GM23338 (cell line): ENCODE data around the gene TIMM13. TPM values are rescaled to one million over a fixed set of nuclear protein-coding genes. Genes with fewer than 3 reads are reported as not detected.
"Not testable (repeated sequence)": the region's sequence is repeated elsewhere in the genome, so short reads cannot be mapped to it uniquely, and the experiment has no call there.

ENCODE experiments used
- ATAC-seq: fragments of 200-7000 bp; cut with Tn5 transposase; 3 replicates; pipeline ENCODE4 v1.9.1; 2020
- DNase-seq: peaks from one replicate; pipeline ENCODE4 v3.0.0-alpha.2; 2015; ENCODE audit warnings: low spot score
- H2AFZ ChIP-seq: fragments of 200-600 bp; sonication (generic); 2 replicates; pipeline ENCODE4 v1.8.0; 2016; ENCODE audit warnings: antibody characterized with exemption, mild to moderate bottlenecking, moderate library complexity
- H3F3A ChIP-seq: fragments of 200-600 bp; sonication (generic); replicated peaks from 2 replicates; pipeline ENCODE4 v1.8.0; 2017; ENCODE audit warnings: antibody characterized with exemption, mixed run types, low read depth
- H3K27ac ChIP-seq: fragments of 200-600 bp; sonication (generic); 2 replicates; pipeline ENCODE4 v1.6.1; 2016; ENCODE audit warnings: low read depth
- H3K27me3 ChIP-seq: fragments of 200-600 bp; sonication (generic); 2 replicates; pipeline ENCODE4 v1.8.0; 2016; ENCODE audit warnings: mild to moderate bottlenecking, mixed run types, moderate library complexity; ENCODE audit not compliant: insufficient read depth
- H3K36me3 ChIP-seq: fragments of 200-600 bp; sonication (generic); 2 replicates; pipeline ENCODE4 v1.8.0; 2016; ENCODE audit warnings: mild to moderate bottlenecking; ENCODE audit not compliant: insufficient read depth
- H3K4me1 ChIP-seq: fragments of 200-600 bp; sonication (generic); 2 replicates; pipeline ENCODE4 v1.8.0; 2016; ENCODE audit warnings: mild to moderate bottlenecking, moderate library complexity; ENCODE audit not compliant: insufficient read depth
- H3K4me2 ChIP-seq: fragments of 200-600 bp; sonication (generic); 2 replicates; pipeline ENCODE4 v1.7.1; 2017; ENCODE audit warnings: mixed run types
- H3K4me3 ChIP-seq: fragments of 200-600 bp; sonication (generic); 2 replicates; pipeline ENCODE4 v1.6.1; 2016; ENCODE audit warnings: mixed run types
- H3K79me2 ChIP-seq: fragments of 200-600 bp; sonication (generic); replicated peaks from 2 replicates; pipeline ENCODE4 v1.8.0; 2017; ENCODE audit warnings: mild to moderate bottlenecking; ENCODE audit not compliant: insufficient read depth
- H3K9me2 ChIP-seq: fragments of 200-600 bp; sonication (generic); 2 replicates; pipeline ENCODE4 v1.8.0; 2017; ENCODE audit not compliant: insufficient read depth
- H4K20me1 ChIP-seq: fragments of 200-600 bp; sonication (generic); replicated peaks from 2 replicates; pipeline ENCODE4 v1.8.0; 2017; ENCODE audit warnings: mild to moderate bottlenecking; ENCODE audit not compliant: insufficient read depth
- H3K27ac Mint-ChIP-seq: 2 replicates; pipeline ENCODE4 v1.8.0; 2020; ENCODE audit warnings: inconsistent platforms, mild to moderate bottlenecking, moderate library complexity, mixed read lengths
- H3K27me3 Mint-ChIP-seq: 3 replicates; pipeline ENCODE4 v1.8.0; 2022; ENCODE audit warnings: low read depth, mild to moderate bottlenecking, moderate library complexity, mixed read lengths, inconsistent platforms; ENCODE audit not compliant: insufficient read depth, poor library complexity
- H3K36me3 Mint-ChIP-seq: 3 replicates; pipeline ENCODE4 v1.8.0; 2021; ENCODE audit warnings: low read depth, mild to moderate bottlenecking, inconsistent platforms, moderate library complexity, mixed read lengths
- H3K4me1 Mint-ChIP-seq: 3 replicates; pipeline ENCODE4 v1.8.0; 2020; ENCODE audit warnings: mild to moderate bottlenecking, inconsistent platforms, mixed read lengths
- H3K4me3 Mint-ChIP-seq: 3 replicates; pipeline ENCODE4 v1.8.0; 2021; ENCODE audit warnings: moderate library complexity, mild to moderate bottlenecking, inconsistent platforms, mixed read lengths
- H3K9me3 Mint-ChIP-seq: 3 replicates; pipeline ENCODE4 v1.8.0; 2020; ENCODE audit warnings: moderate library complexity, mild to moderate bottlenecking, inconsistent platforms, mixed read lengths
- CREB1 ChIP-seq: fragments of 250-450 bp; sonication (Bioruptor Pico); IDR thresholded peaks from 2 replicates; pipeline ENCODE4 v1.5.0; 2020; ENCODE audit warnings: low read depth, mild to moderate bottlenecking, moderate library complexity
- EZH2 ChIP-seq: fragments of 200-600 bp; sonication (generic); IDR thresholded peaks from one replicate; pipeline ENCODE4 v1.8.0; 2017; ENCODE audit warnings: antibody characterized with exemption, mild to moderate bottlenecking, low read depth; ENCODE audit not compliant: unreplicated experiment
- EZH2phosphoT487 ChIP-seq: fragments of 200-600 bp; sonication (generic); IDR thresholded peaks from one replicate; pipeline ENCODE4 v1.8.1; 2018; ENCODE audit warnings: antibody characterized with exemption; ENCODE audit not compliant: unreplicated experiment
- JUNB ChIP-seq: IDR thresholded peaks from one replicate; pipeline ENCODE4 v1.6.1; 2016; ENCODE audit warnings: antibody characterized with exemption; ENCODE audit not compliant: unreplicated experiment
- NANOG ChIP-seq: IDR thresholded peaks from 2 replicates; pipeline ENCODE4 v1.6.1; 2016; ENCODE audit warnings: antibody characterized with exemption, borderline replicate concordance
- POLR2AphosphoS5 ChIP-seq: IDR thresholded peaks from 2 replicates; pipeline ENCODE4 v1.6.1; 2016; ENCODE audit warnings: antibody characterized with exemption, low read depth
- STAT1 ChIP-seq: IDR thresholded peaks from one replicate; pipeline ENCODE4 v1.6.1; 2016; ENCODE audit warnings: antibody characterized with exemption; ENCODE audit not compliant: unreplicated experiment
- ZNF114 ChIP-seq: fragments of 250-450 bp; sonication (Bioruptor Pico); IDR thresholded peaks from 2 replicates; pipeline ENCODE4 v1.5.0; 2020; ENCODE audit warnings: mild to moderate bottlenecking, moderate library complexity
- ZNF331 ChIP-seq: fragments of 250-450 bp; sonication (Bioruptor Pico); IDR thresholded peaks from 2 replicates; pipeline ENCODE4 v1.5.0; 2020; ENCODE audit warnings: low read depth, mild to moderate bottlenecking, moderate library complexity
- polyA plus RNA-seq: library from polyadenylated mRNA; unstranded; fragments of >200 nt; fragmentation: Nextera tagmentation; extraction: Ambion mirVana; gene quantifications from 2 replicates; pipeline ENCODE4 v1.2.1, GENCODE V29; 2016
- total RNA-seq: library from RNA; depleted of rRNA; stranded (reverse); fragments of >200 nt; shearing (Covaris generic); gene quantifications from 2 replicates; pipeline ENCODE4 v1.2.3, GENCODE V29; 2014
- TF ChIP-seq, protein P1 (sequence below): fragments of 250-450 bp; sonication (Bioruptor Pico); IDR thresholded peaks from 2 replicates; pipeline ENCODE4 v1.5.0; 2020; ENCODE audit warnings: mild to moderate bottlenecking, moderate library complexity
- TF ChIP-seq, protein P2 (sequence below): IDR thresholded peaks from 2 replicates; pipeline ENCODE4 v1.6.1; 2016; ENCODE audit warnings: antibody characterized with exemption
- TF ChIP-seq, protein P3 (sequence below): IDR thresholded peaks from one replicate; pipeline ENCODE4 v1.6.1; 2018; ENCODE audit warnings: antibody characterized with exemption; ENCODE audit not compliant: unreplicated experiment

The TIMM13 gene
- total and polyA plus RNA-seq, 2 experiments from 2014 or later, result 140 to 347 TPM

DNA sequence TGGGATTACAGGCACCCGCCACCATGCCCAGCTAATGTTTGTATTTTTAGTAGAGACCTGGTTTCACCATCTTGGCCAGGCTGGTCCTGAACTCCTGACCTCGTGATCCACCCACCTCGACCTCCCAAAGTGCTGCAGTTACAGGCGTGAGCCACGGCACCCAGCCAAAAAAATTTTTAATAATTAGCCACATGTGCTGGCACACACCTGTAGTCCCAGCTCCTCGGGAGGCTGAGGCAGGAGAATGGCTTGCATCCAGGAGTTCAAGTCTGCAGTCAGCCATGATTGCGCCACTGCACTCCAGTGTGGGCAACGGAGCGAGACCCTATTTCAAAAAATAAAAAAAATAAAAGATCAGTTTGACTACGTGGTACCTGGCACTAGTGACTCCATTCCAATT is 31.4 kb upstream of the TIMM13 start:
- not testable (repeated sequence) for H3K36me3 Mint-ChIP-seq, H3K4me3 ChIP-seq, H3K9me3 Mint-ChIP-seq, H3K4me2 ChIP-seq, H3K4me1 ChIP-seq, H3F3A ChIP-seq, DNase-seq, H3K27ac Mint-ChIP-seq, H4K20me1 ChIP-seq, ATAC-seq, H3K27me3 ChIP-seq, H3K9me2 ChIP-seq, H3K27ac ChIP-seq, H3K4me3 Mint-ChIP-seq, H2AFZ ChIP-seq, H3K36me3 ChIP-seq
- H3K79me2 ChIP-seq, result peaks cover 29% of the 10 kb centered on the region
- Mint-ChIP-seq H3K27me3 (peaks cover 15% of the 10 kb centered on the region), H3K4me1 (peaks cover 24% of the 10 kb centered on the region)

DNA sequence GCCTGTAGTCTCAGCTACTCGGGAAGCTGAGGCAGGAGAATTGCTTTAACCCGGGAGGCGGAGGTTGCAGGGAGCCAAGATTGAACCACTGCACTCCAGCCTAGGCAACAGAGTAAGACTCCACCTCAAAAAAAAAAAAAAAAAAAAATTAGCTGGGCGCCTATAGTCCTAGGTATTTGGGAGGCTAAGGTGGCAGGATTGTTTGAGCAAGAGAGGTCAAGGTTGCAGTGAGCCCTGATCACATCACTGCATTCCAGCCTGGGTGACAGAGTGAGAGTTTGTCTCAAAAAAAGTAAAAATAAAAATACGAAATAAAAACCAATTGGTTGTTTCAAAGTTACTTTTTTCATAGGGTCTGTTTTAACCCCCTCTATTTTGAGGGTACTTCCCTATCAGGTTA is 30.7 kb upstream of the TIMM13 start:
- Mint-ChIP-seq H3K4me1 (peaks cover 26% of the 10 kb centered on the region), H3K4me3 (no peak overlapping the region), H3K9me3 (peaks cover 5% of the 10 kb centered on the region; the same call in 1 of the 3 replicates), H3K27me3 (peaks cover 11% of the 10 kb centered on the region), H3K36me3 (no peaks in the 10 kb centered on the region; the same call in 1 of the 3 replicates), H3K27ac (no peak overlapping the region)
- Histone ChIP-seq H3K9me2 (no peaks in the 10 kb centered on the region), H3K4me2 (no peak overlapping the region), H3K4me3 (no peak overlapping the region), H4K20me1 (peaks cover 8% of the 10 kb centered on the region), H2AFZ (no peak overlapping the region), H3K4me1 (peaks cover 15% of the 10 kb centered on the region), H3K27me3 (no peaks in the 10 kb centered on the region), H3K79me2 (peaks cover 36% of the 10 kb centered on the region), H3F3A (peaks cover 5% of the 10 kb centered on the region; the same call in 1 of the 2 replicates), H3K36me3 (no peaks in the 10 kb centered on the region), H3K27ac (no peak overlapping the region)
- ATAC-seq (no peak), DNase-seq (no peak)
- TF ChIP-seq, protein P1, sequence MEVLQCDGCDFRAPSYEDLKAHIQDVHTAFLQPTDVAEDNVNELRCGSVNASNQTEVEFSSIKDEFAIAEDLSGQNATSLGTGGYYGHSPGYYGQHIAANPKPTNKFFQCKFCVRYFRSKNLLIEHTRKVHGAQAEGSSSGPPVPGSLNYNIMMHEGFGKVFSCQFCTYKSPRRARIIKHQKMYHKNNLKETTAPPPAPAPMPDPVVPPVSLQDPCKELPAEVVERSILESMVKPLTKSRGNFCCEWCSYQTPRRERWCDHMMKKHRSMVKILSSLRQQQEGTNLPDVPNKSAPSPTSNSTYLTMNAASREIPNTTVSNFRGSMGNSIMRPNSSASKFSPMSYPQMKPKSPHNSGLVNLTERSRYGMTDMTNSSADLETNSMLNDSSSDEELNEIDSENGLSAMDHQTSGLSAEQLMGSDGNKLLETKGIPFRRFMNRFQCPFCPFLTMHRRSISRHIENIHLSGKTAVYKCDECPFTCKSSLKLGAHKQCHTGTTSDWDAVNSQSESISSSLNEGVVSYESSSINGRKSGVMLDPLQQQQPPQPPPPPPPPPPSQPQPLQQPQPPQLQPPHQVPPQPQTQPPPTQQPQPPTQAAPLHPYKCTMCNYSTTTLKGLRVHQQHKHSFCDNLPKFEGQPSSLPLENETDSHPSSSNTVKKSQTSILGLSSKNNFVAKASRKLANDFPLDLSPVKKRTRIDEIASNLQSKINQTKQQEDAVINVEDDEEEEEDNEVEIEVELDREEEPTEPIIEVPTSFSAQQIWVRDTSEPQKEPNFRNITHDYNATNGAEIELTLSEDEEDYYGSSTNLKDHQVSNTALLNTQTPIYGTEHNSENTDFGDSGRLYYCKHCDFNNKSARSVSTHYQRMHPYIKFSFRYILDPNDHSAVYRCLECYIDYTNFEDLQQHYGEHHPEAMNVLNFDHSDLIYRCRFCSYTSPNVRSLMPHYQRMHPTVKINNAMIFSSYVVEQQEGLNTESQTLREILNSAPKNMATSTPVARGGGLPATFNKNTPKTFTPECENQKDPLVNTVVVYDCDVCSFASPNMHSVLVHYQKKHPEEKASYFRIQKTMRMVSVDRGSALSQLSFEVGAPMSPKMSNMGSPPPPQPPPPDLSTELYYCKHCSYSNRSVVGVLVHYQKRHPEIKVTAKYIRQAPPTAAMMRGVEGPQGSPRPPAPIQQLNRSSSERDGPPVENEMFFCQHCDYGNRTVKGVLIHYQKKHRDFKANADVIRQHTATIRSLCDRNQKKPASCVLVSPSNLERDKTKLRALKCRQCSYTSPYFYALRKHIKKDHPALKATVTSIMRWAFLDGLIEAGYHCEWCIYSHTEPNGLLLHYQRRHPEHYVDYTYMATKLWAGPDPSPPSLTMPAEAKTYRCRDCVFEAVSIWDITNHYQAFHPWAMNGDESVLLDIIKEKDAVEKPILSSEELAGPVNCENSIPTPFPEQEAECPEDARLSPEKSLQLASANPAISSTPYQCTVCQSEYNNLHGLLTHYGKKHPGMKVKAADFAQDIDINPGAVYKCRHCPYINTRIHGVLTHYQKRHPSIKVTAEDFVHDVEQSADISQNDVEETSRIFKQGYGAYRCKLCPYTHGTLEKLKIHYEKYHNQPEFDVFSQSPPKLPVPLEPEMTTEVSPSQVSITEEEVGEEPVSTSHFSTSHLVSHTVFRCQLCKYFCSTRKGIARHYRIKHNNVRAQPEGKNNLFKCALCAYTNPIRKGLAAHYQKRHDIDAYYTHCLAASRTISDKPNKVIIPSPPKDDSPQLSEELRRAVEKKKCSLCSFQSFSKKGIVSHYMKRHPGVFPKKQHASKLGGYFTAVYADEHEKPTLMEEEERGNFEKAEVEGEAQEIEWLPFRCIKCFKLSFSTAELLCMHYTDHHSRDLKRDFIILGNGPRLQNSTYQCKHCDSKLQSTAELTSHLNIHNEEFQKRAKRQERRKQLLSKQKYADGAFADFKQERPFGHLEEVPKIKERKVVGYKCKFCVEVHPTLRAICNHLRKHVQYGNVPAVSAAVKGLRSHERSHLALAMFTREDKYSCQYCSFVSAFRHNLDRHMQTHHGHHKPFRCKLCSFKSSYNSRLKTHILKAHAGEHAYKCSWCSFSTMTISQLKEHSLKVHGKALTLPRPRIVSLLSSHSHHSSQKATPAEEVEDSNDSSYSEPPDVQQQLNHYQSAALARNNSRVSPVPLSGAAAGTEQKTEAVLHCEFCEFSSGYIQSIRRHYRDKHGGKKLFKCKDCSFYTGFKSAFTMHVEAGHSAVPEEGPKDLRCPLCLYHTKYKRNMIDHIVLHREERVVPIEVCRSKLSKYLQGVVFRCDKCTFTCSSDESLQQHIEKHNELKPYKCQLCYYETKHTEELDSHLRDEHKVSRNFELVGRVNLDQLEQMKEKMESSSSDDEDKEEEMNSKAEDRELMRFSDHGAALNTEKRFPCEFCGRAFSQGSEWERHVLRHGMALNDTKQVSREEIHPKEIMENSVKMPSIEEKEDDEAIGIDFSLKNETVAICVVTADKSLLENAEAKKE (CRISPR knock-in tag), result no peak
- TF ChIP-seq, protein P2, sequence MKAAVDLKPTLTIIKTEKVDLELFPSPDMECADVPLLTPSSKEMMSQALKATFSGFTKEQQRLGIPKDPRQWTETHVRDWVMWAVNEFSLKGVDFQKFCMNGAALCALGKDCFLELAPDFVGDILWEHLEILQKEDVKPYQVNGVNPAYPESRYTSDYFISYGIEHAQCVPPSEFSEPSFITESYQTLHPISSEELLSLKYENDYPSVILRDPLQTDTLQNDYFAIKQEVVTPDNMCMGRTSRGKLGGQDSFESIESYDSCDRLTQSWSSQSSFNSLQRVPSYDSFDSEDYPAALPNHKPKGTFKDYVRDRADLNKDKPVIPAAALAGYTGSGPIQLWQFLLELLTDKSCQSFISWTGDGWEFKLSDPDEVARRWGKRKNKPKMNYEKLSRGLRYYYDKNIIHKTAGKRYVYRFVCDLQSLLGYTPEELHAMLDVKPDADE, result no peak
- TF ChIP-seq EZH2, result no peak
- TF ChIP-seq, protein P3, sequence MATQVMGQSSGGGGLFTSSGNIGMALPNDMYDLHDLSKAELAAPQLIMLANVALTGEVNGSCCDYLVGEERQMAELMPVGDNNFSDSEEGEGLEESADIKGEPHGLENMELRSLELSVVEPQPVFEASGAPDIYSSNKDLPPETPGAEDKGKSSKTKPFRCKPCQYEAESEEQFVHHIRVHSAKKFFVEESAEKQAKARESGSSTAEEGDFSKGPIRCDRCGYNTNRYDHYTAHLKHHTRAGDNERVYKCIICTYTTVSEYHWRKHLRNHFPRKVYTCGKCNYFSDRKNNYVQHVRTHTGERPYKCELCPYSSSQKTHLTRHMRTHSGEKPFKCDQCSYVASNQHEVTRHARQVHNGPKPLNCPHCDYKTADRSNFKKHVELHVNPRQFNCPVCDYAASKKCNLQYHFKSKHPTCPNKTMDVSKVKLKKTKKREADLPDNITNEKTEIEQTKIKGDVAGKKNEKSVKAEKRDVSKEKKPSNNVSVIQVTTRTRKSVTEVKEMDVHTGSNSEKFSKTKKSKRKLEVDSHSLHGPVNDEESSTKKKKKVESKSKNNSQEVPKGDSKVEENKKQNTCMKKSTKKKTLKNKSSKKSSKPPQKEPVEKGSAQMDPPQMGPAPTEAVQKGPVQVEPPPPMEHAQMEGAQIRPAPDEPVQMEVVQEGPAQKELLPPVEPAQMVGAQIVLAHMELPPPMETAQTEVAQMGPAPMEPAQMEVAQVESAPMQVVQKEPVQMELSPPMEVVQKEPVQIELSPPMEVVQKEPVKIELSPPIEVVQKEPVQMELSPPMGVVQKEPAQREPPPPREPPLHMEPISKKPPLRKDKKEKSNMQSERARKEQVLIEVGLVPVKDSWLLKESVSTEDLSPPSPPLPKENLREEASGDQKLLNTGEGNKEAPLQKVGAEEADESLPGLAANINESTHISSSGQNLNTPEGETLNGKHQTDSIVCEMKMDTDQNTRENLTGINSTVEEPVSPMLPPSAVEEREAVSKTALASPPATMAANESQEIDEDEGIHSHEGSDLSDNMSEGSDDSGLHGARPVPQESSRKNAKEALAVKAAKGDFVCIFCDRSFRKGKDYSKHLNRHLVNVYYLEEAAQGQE, result no peak
- no peak for TF ChIP-seq ZNF114 (CRISPR knock-in tag)
- TF ChIP-seq EZH2phosphoT487, result no peak
- TF ChIP-seq NANOG, result no peak
- TF ChIP-seq JUNB, result no peak
- no peak for TF ChIP-seq STAT1
- no peak for TF ChIP-seq CREB1 (CRISPR knock-in tag)
- no peak for TF ChIP-seq ZNF331 (CRISPR knock-in tag)
- no peak for TF ChIP-seq POLR2AphosphoS5
